ENCODE measurements around the gene S100A7A.
"Not testable (repeated sequence)": the region's sequence is repeated elsewhere in the genome, so short reads cannot be mapped to it uniquely, and the experiment has no call there.

- not testable (repeated sequence) for TF ChIP-seq ZNF274 (IDR thresholded peaks at IDR 0.05; ENCODE audit: low read depth, low read length); SUZ12 (IDR thresholded peaks at IDR 0.05; ENCODE audit: extremely low read depth, insufficient read depth, insufficient read length)
Measured at GRCh38 chr1:153405825-153406599, 10.3 kb upstream of the S100A7A start.

All from NT2/D1 (cell line).